HCT116 (cell line): ENCODE measurements around the gene ATXN1. TPM values are rescaled to one million over a fixed set of nuclear protein-coding genes. Genes with fewer than 3 reads are reported as not detected.

Source experiments
- ATAC-seq: fragments of 200-7000 bp; cut with Tn5 transposase; 2 replicates; pipeline ENCODE4 v1.9.1; 2020; ENCODE audit warnings: mild to moderate bottlenecking, moderate library complexity
- BruUV-seq: library from RNA; stranded (reverse); fragments of 400-500 nt; replicated peaks from 2 replicates; lab custom pipeline; 2021; lab: Mats Ljungman, UMichigan
- CTCF ChIA-PET: fragments of 300-600 bp; sonication (Branson Sonifier 250); formaldehyde crosslinking; loops from one replicate; lab custom pipeline; 2021; ENCODE audit warnings: antibody characterized with exemption; lab: Charles Lee
- POLR2A ChIA-PET: fragments of 300-600, 350-600 bp; sonication (Branson Sonifier 250); formaldehyde crosslinking; loops from one replicate; lab custom pipeline; 2021; ENCODE audit warnings: antibody characterized with exemption; lab: Charles Lee
- RAD21 ChIA-PET, 2 experiments: fragments of 300-600 bp; sonication (Branson Sonifier 250); formaldehyde crosslinking; loops; one replicate each; lab custom pipeline; 2023; ENCODE audit warnings: low total read pairs in 2 of 2; ENCODE audit not compliant: uncharacterized antibody in 2 of 2, unreplicated experiment in 2 of 2, low non-redundant PET in 1 of 2; lab: Charles Lee
- DNase-seq: peaks from one replicate; pipeline ENCODE4 v3.0.0-alpha.2; 2010; ENCODE audit warnings: low read depth, low spot score
- H2AFZ ChIP-seq: fragments of 200-600 bp; shearing (Covaris generic), sonication (generic); 2 replicates; pipeline ENCODE4 v1.6.1; 2017; ENCODE audit warnings: low read depth, mixed run types, mixed read lengths, antibody characterized with exemption, low read length; ENCODE audit not compliant: poor library complexity, severe bottlenecking
- H3K27ac ChIP-seq: 2 replicates; pipeline ENCODE4 v1.5.1; 2012; ENCODE audit warnings: low read depth, low read length
- H3K27me3 ChIP-seq: fragments of 200-600 bp; sonication (generic); 2 replicates; pipeline ENCODE4 v1.6.1; 2016; ENCODE audit warnings: mixed run types, low read length, mixed read lengths; ENCODE audit not compliant: insufficient read depth
- H3K36me3 ChIP-seq, 2 experiments: fragments of 200-500 bp in 1 of 2; fragments of 200-600 bp in 1 of 2; sonication (Bioruptor generic) in 1 of 2; sonication (generic) in 1 of 2; 2 replicates each; pipeline versions ENCODE4 v1.5.1 to v1.6.1; 2014 to 2016; ENCODE audit warnings: low read length in 2 of 2, inconsistent platforms in 1 of 2, mixed read lengths in 1 of 2, mixed run types in 1 of 2; ENCODE audit not compliant: insufficient read depth in 2 of 2, control insufficient read depth in 1 of 2
- H3K4me1 ChIP-seq, 2 experiments: fragments of 200-600 bp in 1 of 2; sonication (generic) in 1 of 2; 2 replicates each; pipeline versions ENCODE4 v1.5.1 to v1.6.1; 2012 to 2017; ENCODE audit warnings: low read length in 2 of 2, inconsistent platforms in 1 of 2, mild to moderate bottlenecking in 1 of 2, mixed read lengths in 1 of 2, mixed run types in 1 of 2, moderate library complexity in 1 of 2; ENCODE audit not compliant: insufficient read depth in 2 of 2, control insufficient read depth in 1 of 2
- H3K4me2 ChIP-seq: fragments of 200-600 bp; sonication (generic); 2 replicates; pipeline ENCODE4 v1.6.1; 2017; ENCODE audit warnings: mixed run types, low read length, mixed read lengths
- H3K4me3 ChIP-seq, 2 experiments: fragments of 200-600 bp in 1 of 2; sonication (generic) in 1 of 2; replicated peaks in 1 of 2; 2 replicates each; pipeline ENCODE4 v1.5.1; 2011 to 2016; ENCODE audit warnings: low read length in 2 of 2, control low read depth in 1 of 2, low read depth in 1 of 2, mild to moderate bottlenecking in 1 of 2, mixed read lengths in 1 of 2, mixed run types in 1 of 2
- H3K79me2 ChIP-seq: fragments of 200-600 bp; sonication (generic); 2 replicates; pipeline ENCODE4 v1.6.1; 2017; ENCODE audit warnings: mild to moderate bottlenecking, mixed run types, low read length, moderate library complexity, mixed read lengths; ENCODE audit not compliant: insufficient read depth
- H3K9ac ChIP-seq: fragments of 200-600 bp; sonication (generic); 2 replicates; pipeline ENCODE4 v1.6.1; 2016; ENCODE audit warnings: low read length, mixed read lengths
- H3K9me2 ChIP-seq: fragments of 200-600 bp; sonication (generic), shearing (Covaris generic); 2 replicates; pipeline ENCODE4 v1.6.1; 2017; ENCODE audit warnings: mixed run types, mild to moderate bottlenecking, moderate library complexity; ENCODE audit not compliant: insufficient read depth
- H3K9me3 ChIP-seq, 2 experiments: fragments of 200-500 bp in 1 of 2; fragments of 200-600 bp in 1 of 2; sonication (Bioruptor generic) in 1 of 2; sonication (generic) in 1 of 2; 2 replicates each; pipeline ENCODE4 v1.6.1; 2014 to 2017; ENCODE audit warnings: low read length in 2 of 2, mixed read lengths in 2 of 2, inconsistent platforms in 1 of 2, low read depth in 1 of 2, mild to moderate bottlenecking in 1 of 2, mixed run types in 1 of 2, moderate library complexity in 1 of 2; ENCODE audit not compliant: control insufficient read depth in 1 of 2, insufficient read depth in 1 of 2
- H4K20me1 ChIP-seq: fragments of 200-600 bp; sonication (generic), shearing (Covaris generic); 2 replicates; pipeline ENCODE4 v1.6.1; 2017; ENCODE audit warnings: mixed run types, mild to moderate bottlenecking, moderate library complexity; ENCODE audit not compliant: insufficient read depth
- EGR1 ChIP-seq: IDR thresholded peaks from 2 replicates; pipeline ENCODE4 v1.6.1; 2012; ENCODE audit warnings: low read depth
- ELF1 ChIP-seq: IDR thresholded peaks from 2 replicates; pipeline ENCODE4 v1.6.1; 2012; ENCODE audit warnings: low read depth, borderline replicate concordance
- RAD21 ChIP-seq: IDR thresholded peaks from 2 replicates; pipeline ENCODE4 v1.6.1; 2012; ENCODE audit warnings: low read depth, mild to moderate bottlenecking
- TCF7L2 ChIP-seq: IDR thresholded peaks from 2 replicates; pipeline ENCODE4 v1.7.0; 2011; ENCODE audit warnings: borderline replicate concordance, inconsistent platforms; ENCODE audit not compliant: insufficient read depth, insufficient read length; ENCODE audit errors: extremely low read depth
- ZNF274 ChIP-seq: fragments of 200-500 bp; sonication (Bioruptor generic); IDR thresholded peaks from 2 replicates; pipeline ENCODE4 v1.6.1; 2014; ENCODE audit warnings: mild to moderate bottlenecking, low read depth, low read length, inconsistent platforms
- intact Hi-C: fragments of 100-400 bp; cut with micrococcal nuclease; formaldehyde crosslinking; loops from 2 replicates; pipeline ENCODE4 v1.10.0; 2022
- total RNA-seq: library from RNA; stranded (reverse); gene quantifications from one replicate; pipeline ENCODE4 v1.2.1, GENCODE V29; 2021; ENCODE audit not compliant: unreplicated experiment
- TF ChIP-seq, protein P1 (sequence below), 3 experiments: fragments of 200-600 bp in 1 of 3; sonication (generic) in 1 of 3; IDR thresholded peaks in 2 of 3; conservative IDR thresholded peaks in 1 of 3; 2 replicates each; pipeline ENCODE4 v1.5.1; 2012 to 2017; ENCODE audit warnings: low read depth in 2 of 3, low read length in 2 of 3, antibody characterized with exemption in 1 of 3, borderline replicate concordance in 1 of 3, control low read depth in 1 of 3, mild to moderate bottlenecking in 1 of 3, mixed read lengths in 1 of 3, mixed run types in 1 of 3, moderate library complexity in 1 of 3; ENCODE audit not compliant: insufficient read depth in 1 of 3
- TF ChIP-seq, protein P2 (sequence below): IDR thresholded peaks from 2 replicates; pipeline ENCODE4 v1.6.1; 2012

The ATXN1 gene
- total RNA-seq, 1 experiment from 2014 or later: 21.0 TPM

DNA sequence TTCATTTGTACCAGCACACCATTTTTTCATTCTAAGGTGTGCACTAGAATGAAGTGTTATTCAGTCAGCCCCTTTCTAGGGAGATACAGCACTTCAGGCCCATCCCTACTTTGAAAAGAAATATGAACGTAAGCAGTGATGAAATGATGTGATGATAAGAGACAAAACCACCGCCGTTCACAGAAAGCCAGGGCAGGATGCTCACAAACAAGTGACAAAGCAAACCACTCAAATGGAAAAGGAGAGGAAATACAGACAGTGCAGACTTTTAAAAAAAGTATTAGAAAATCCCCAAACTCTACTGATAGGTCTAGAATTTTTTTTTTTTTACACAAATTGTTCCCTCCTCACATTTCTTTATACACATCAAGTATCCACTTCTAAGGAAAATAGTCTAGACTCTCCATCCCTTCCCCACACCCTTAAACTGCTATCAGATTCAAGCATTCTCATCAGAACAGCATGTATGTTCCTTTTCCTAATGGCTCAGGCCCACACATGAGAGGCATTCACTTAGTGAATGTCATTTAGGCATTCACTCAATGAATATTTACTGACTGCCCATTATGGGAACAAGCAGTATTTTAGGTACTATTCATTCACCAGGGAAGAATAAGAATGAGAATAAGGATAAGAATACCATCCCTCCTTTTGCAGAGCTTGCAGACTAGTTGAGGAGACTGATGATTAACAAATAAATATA, 279.4 kb downstream of the ATXN1 start:
- no peaks in the 10 kb centered on the region; a peak in 1 of 4 replicates for H3K9me3 ChIP-seq
- no peaks in the 10 kb centered on the region for H3K79me2 ChIP-seq
- TF ChIP-seq, protein P1, sequence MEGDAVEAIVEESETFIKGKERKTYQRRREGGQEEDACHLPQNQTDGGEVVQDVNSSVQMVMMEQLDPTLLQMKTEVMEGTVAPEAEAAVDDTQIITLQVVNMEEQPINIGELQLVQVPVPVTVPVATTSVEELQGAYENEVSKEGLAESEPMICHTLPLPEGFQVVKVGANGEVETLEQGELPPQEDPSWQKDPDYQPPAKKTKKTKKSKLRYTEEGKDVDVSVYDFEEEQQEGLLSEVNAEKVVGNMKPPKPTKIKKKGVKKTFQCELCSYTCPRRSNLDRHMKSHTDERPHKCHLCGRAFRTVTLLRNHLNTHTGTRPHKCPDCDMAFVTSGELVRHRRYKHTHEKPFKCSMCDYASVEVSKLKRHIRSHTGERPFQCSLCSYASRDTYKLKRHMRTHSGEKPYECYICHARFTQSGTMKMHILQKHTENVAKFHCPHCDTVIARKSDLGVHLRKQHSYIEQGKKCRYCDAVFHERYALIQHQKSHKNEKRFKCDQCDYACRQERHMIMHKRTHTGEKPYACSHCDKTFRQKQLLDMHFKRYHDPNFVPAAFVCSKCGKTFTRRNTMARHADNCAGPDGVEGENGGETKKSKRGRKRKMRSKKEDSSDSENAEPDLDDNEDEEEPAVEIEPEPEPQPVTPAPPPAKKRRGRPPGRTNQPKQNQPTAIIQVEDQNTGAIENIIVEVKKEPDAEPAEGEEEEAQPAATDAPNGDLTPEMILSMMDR (IDR thresholded peaks at IDR 0.05 in 2 of 3, conservative IDR thresholded peaks at IDR 0.05 in 1 of 3; ENCODE audit: borderline replicate concordance in 1 of 3, insufficient read depth in 1 of 3, low read depth in 2 of 3, low read length in 2 of 3): no peak
- no peak for TF ChIP-seq EGR1
- TF ChIP-seq RAD21: no peak
- TF ChIP-seq, protein P2, sequence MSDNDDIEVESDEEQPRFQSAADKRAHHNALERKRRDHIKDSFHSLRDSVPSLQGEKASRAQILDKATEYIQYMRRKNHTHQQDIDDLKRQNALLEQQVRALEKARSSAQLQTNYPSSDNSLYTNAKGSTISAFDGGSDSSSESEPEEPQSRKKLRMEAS: no peak
- no peak for TF ChIP-seq ZNF274
- no peak for TF ChIP-seq ELF1
- no peak for TF ChIP-seq TCF7L2
- intact Hi-C loops: no loop called here
- POLR2A ChIA-PET: no interaction called here
- H3K4me1 ChIP-seq: no peaks in the 10 kb centered on the region
- ATAC-seq (no peak), DNase-seq (no peak)
- RAD21 ChIA-PET: no interaction called here
- no peaks in the 10 kb centered on the region for H3K27me3 ChIP-seq
- no peaks in the 10 kb centered on the region for H3K36me3 ChIP-seq
- CTCF ChIA-PET: no interaction called here
- no peak overlapping the region for H3K9ac ChIP-seq
- H3K9me2 ChIP-seq: no peaks in the 10 kb centered on the region
- no TSS peak for BruUV-seq
- no peak overlapping the region for H3K27ac ChIP-seq
- H3K4me3 ChIP-seq: no peak overlapping the region
- no peak overlapping the region for H3K4me2 ChIP-seq
- no peaks in the 10 kb centered on the region for H4K20me1 ChIP-seq
- no peak overlapping the region for H2AFZ ChIP-seq
